H1 (cell line): ENCODE measurements around the gene UPK2. TPM values are rescaled to one million over a fixed set of nuclear protein-coding genes. Genes with fewer than 3 reads are reported as not detected.
A peak's percentile ranks its signal among the peaks of the same experiment; 100 is the strongest.

Experiments
- ASH2L ChIP-seq: fragments of 200-600, 300-600 bp; sonication (generic); IDR thresholded peaks from one replicate; pipeline ENCODE4 v1.7.1; 2017; ENCODE audit warnings: low read length
- RBBP5 ChIP-seq: IDR thresholded peaks from 2 replicates; pipeline ENCODE4 v1.7.1; 2012; ENCODE audit warnings: low read depth, mild to moderate bottlenecking, inconsistent platforms, low read length, moderate library complexity, borderline replicate concordance
- SP2 ChIP-seq: IDR thresholded peaks from 2 replicates; pipeline ENCODE4 v1.6.1; 2012; ENCODE audit warnings: mild to moderate bottlenecking, low read length, inconsistent platforms
- polyA plus RNA-seq, 7 experiments: library from polyadenylated mRNA; depleted of rRNA in 3 of 7; stranded (reverse) in 5 of 7; unstranded in 2 of 7; fragments of >200 nt in 5 of 7; fragments of 200-250 nt in 2 of 7; gene quantifications; 1 replicate in 5 of 7; 2 replicates in 1 of 7; 4 replicates in 1 of 7; pipeline versions ENCODE4 v1.2.1 to v1.2.3, GENCODE V29; 2011 to 2013; ENCODE audit warnings: missing spikeins in 2 of 7, mixed read lengths in 2 of 7
- total RNA-seq: library from RNA; stranded (reverse); fragmentation: NEBNext Ultra II Directional; extraction: Animal tissue kit (Norgen Biotek cat#: 25700); gene quantifications from 2 replicates; pipeline ENCODE4 v1.2.1, GENCODE V29; 2021

UPK2 gene
- total and polyA plus RNA-seq, 2 of the 8 experiments (the other 6 are each of a cell fraction or from before 2014, with no cell fraction given) = 0.76 TPM; not detected in 1

GRCh38 chr11:118921121-118921928 lies 34.8 kb upstream of the UPK2 start (continued):
- TF ChIP-seq RBBP5 = peak; percentile 76
- no peak for TF ChIP-seq SP2
- TF ChIP-seq ASH2L = peak; percentile 23
